GM18520 (cell line): ENCODE results near the gene SAMD7.
A peak's percentile ranks its signal among the peaks of the same experiment; 100 is the strongest.

Source experiments
- ATAC-seq: cut with Tn5 transposase; IDR thresholded peaks from one replicate; pipeline ENCODE4 v1.9.1; 2021; ENCODE audit not compliant: unreplicated experiment

SAMD7 gene

GRCh38 chr3:169965562-169966427, 54.4 kb downstream of the SAMD7 start:
- ATAC-seq = peak; percentile 9

DNA sequence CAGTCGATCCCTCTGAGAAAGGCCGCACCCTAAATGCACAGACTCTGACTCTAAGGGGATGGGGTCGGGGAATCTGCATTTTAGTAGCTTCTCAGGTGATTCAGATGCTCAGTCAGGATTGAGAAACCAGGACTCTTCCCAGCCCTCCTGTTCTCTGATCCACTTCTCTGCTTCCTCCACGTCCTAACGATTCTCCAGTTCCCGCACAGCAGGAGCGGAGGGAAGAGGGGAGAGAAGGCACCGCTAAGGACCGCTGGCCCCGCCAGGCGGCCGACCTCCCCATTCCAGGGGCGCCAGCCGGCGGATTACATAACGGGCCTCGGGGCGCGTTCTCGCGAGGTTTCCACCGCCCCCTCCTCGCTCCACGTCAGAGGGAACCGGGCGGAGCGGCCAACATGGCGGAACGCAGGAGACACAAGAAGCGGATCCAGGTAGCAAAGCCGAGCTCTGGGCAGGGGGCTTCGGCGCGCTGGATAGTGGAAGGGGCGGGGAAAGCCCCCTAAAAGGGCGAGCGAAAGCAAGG, 55.1 kb downstream of the SAMD7 start, which contains the start of gene SEC62:
Gene SEC62, plus strand, starts transcription at position 380 of the 523 bp plus-strand sequence. Its CDS starts 16 bp downstream, at position 396.
- peak; percentile 85 for ATAC-seq

DNA sequence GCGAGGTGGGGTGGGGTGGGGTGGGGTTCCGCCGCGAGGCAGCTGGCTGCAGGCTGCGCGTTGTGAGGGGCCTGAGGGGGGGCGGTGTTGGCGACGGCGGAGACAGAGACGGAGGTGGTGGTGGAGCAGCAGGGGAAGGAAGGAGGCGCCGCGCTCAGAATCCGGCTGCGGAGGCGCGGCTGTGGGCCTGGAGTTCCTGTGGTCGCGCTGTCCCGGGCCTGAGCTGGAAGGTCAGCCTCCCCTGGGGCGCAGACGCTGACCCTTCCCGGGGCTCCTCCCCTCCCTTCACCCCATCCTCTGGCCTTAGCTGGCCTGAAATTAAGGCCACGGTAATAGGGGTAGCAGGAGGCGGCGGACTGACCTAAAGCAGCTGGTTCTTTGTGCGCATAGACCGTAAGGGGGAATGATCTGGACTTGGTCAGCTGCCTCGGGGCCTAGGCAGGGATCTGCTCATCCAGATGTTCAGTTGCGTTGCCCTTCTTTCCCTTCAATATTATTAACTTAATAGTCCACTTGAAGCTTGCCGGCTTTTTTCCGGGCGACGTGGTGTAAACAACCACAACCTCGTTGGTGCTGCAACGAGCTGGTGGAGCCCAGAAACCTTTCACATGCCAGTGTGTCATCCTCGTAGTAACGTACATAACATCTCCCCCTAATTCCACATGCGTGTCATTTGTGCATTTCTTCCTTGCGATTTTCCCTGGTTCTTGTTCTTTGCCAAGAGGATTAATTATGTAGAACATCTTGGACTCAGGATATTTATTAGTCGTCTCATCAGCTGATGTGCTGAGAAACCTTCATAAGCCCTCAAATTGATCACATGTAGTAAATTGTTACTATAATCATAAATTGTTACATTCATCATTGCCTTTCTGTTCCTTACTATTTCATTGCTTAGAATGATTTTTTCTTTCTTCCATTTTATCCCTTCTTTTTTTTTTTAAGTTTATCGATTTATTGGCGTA, 55.9 kb downstream of the SAMD7 start:
- ATAC-seq = peak; percentile 15

DNA sequence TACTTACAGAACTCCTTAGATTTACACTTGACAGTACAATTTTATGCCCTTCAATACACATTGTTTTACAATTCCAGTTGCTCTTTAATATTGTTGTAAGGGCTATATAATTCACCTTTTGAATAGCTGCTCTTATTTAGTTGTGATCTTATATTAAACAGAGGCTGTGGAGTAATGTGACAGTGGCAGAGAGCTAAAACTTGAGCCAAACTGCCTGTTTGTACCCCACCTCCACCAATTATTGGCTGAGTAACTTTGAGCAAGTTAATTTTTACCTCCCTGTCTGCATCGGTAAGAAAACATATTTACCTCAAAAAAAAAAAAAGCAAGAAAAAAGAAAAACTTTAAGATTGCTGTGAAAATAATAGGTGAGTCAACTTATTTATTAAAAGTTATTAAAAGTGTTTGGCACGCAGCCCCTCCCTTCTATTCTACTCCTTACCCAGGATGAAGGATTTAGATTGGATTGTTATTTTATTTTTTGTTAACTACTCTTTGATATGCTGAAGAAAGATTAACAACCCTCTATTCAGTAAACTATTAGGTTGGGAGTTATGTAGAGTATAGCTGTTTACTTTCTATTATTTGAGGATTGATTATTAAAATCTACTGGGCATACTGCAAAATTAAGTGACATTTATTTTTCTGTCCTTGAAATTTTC, 57.0 kb downstream of the SAMD7 start:
- ATAC-seq = no peak

DNA sequence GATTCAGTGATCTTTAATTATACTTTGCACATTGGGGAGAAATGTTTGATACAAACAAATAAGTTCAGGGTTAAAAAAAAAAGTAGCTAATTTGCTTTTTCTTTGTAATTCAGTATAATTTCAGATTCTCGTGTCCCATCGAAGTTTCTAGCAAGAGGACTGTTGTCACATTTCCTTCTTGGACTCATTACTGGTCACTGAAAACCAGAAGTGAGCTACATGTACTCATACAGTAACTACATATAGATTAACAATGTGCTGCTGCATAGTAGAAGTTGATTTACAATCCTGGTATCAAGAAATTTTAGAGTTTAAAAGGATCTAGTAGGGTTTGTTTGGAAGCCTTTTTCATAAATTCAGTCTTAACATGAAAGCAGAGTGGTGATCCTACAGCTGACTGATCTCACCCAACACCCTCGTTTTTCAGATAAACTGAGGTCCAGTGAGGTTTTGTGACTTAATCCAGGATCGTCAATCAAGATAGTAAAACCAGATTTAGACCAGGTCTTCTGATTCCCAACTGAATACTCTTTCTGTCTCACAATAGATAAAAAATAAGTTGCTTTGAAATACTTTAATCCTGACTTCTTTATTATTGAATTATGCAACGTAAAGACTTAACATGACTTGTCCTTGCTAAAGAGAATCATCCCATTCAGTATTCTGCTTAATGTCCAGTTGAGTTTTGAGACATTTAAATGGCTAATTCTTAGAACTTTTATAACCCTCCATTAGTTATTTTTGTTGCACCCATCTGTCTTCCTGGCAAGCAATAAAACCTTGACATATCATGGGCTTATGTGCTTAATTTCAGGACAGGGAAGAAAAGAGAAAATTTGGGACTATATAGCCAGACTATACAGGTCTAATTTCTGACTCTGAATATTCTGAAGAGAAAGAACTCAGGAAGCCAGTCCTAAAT, 58.1 kb downstream of the SAMD7 start:
- ATAC-seq = no peak

GRCh38 chr3:169970847-169971246, 59.5 kb downstream of the SAMD7 start:
- ATAC-seq = no peak

DNA sequence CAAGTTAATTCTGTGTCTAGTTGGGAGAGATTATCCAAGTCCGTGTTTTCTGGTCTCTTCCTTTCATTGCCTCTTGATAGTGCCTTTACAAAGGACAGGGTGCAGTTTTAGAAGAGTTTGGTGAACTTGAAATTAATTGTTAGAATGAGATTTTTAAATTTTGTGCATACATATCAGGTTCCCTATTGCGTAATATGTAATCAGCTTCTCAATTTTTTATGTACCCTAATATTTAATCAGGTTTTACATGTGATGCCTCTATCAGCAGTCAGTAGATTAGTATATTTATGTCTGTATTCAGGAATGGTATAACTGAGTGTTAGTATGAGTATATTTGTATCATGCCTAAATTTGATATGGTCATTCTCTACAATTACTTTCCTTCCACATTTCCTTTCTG, 60.1 kb downstream of the SAMD7 start:
- ATAC-seq = no peak

DNA sequence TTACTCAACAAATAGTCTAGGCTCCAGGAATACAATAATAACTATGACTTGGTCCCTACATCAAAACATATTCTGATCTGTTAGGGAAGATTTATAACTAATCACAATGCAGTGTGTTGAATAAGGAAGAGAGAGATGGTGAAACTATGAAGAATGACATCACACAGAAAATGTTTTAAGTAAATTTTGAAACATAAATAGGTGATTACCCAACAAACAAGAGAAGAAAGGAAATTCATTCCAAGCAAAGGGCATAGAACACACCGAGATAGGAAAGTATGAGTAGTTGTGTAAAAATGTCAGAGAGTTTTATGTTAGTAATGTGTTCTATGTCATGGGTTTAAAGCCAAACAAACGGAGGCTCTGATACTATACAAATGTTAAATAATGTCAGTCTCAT, 68.7 kb downstream of the SAMD7 start:
- ATAC-seq = no peak

GRCh38 chr3:169984292-169984691, 72.9 kb downstream of the SAMD7 start:
- no peak for ATAC-seq
